Iris pigment epithelial cell (primary cell): ENCODE measurements around the gene CNGA1.

Source experiments
- DNase-seq: peaks from one replicate; pipeline ENCODE4 v3.0.0-alpha.2; 2011; ENCODE audit warnings: low read depth

CNGA1 gene

GRCh38 chr4:47899639-47900038, 116.8 kb downstream of the CNGA1 start:
- no peak for DNase-seq

GRCh38 chr4:47891928-47892327, 124.6 kb downstream of the CNGA1 start:
- DNase-seq = no peak
